Suprapubic skin (tissue), 3 donors: ENCODE data around the gene SDSL.

ENCODE experiments used
- POLR2A ChIP-seq, 2 donors: fragments of 450-650 bp; IDR thresholded peaks; one replicate each; pipeline ENCODE4 v1.6.1; 2017; ENCODE audit warnings: antibody characterized with exemption in 2 of 2, mild to moderate bottlenecking in 2 of 2, moderate library complexity in 2 of 2
- TF ChIP-seq, protein P1 (sequence below), 2 donors: fragments of 200-600 bp in 1 of 2; fragments of 450-650 bp in 1 of 2; sonication (generic) in 1 of 2; IDR thresholded peaks; one replicate each; pipeline ENCODE4 v1.5.1; 2016 to 2019; ENCODE audit warnings: antibody characterized with exemption in 2 of 2, mild to moderate bottlenecking in 1 of 2, moderate library complexity in 1 of 2

DNA sequence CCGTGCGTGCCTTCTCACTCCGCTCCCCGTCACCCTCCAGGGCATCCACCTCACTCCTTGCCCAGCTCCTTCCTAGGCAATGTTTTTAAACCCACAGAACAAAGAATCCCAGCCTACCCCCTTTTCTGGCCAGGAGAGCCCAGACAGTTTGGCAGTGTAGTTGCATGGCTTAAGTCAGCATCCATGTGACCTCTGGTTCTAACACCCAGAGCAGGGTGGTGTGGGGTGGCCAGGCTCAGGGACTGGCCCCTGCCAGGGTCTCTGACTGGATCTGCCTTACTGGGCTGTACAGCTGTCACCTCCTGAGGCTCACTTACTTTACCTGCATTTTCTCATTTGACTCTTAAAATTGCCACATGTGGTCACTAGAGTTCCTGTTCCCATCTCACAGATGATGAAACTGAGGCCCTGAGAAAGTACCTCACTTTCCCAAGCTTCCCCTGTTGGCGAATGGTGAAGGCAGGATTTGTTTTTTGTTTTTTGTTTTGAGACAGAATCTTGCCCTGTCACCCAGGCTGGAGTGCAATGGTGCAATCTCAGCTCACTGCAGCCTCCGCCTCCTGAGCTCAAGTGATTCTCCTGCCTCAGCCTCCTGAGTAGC is 36.8 kb upstream of the SDSL start:
- TF ChIP-seq, protein P1, sequence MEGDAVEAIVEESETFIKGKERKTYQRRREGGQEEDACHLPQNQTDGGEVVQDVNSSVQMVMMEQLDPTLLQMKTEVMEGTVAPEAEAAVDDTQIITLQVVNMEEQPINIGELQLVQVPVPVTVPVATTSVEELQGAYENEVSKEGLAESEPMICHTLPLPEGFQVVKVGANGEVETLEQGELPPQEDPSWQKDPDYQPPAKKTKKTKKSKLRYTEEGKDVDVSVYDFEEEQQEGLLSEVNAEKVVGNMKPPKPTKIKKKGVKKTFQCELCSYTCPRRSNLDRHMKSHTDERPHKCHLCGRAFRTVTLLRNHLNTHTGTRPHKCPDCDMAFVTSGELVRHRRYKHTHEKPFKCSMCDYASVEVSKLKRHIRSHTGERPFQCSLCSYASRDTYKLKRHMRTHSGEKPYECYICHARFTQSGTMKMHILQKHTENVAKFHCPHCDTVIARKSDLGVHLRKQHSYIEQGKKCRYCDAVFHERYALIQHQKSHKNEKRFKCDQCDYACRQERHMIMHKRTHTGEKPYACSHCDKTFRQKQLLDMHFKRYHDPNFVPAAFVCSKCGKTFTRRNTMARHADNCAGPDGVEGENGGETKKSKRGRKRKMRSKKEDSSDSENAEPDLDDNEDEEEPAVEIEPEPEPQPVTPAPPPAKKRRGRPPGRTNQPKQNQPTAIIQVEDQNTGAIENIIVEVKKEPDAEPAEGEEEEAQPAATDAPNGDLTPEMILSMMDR (IDR thresholded peaks at IDR 0.05) = no peak
- TF ChIP-seq POLR2A (IDR thresholded peaks at IDR 0.05) = no peak
